Right lobe of liver (tissue), 4 donors: ENCODE data around the gene TEX38.

ENCODE experiments used
- POLR2A ChIP-seq: fragments of 450-650 bp; IDR thresholded peaks from one replicate; pipeline ENCODE4 v1.6.1; 2017; ENCODE audit warnings: antibody characterized with exemption, mild to moderate bottlenecking
- TF ChIP-seq, protein P1 (sequence below), 4 donors: fragments of 200-600 bp in 3 of 4; fragments of 450-650 bp in 1 of 4; IDR thresholded peaks; one replicate each; pipeline versions ENCODE4 v1.5.1 to v1.8.0; 2016 to 2022; ENCODE audit warnings: antibody characterized with exemption in 4 of 4, mild to moderate bottlenecking in 2 of 4
- donor health status: DM: no; HTN: no; CAD: no.
- donor health status: DM: no; HTN: no; CAD: no.
- donor health status: DM: no; HTN: yes; CAD: no.

DNA sequence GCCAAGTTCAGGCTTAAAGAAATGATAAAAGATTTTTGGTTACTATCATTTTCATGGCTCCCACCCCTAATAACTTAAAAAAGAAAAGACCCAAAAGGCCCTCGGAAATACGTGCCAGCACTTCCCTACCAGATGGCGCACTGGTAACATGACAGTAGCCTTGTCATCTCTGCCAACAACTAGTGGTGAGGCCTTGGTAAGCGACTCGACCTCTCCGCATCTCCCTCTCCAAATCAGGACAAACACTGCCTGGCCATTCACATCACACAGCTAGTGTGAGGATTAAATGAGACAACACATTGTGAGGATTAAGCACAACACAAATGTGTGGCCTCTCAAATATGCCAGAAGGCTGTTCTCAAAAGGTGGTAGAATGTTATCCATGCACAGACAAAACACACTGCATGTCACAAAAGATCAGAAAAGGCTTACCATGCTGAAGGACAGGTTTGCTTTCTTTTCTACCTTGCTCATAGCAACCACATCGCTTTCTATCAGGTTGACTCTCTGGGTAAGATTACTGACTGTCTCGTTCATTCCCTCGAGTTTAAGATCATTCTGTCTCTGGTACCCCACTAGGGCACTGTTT, 16.4 kb downstream of the TEX38 start:
- TF ChIP-seq, protein P1, sequence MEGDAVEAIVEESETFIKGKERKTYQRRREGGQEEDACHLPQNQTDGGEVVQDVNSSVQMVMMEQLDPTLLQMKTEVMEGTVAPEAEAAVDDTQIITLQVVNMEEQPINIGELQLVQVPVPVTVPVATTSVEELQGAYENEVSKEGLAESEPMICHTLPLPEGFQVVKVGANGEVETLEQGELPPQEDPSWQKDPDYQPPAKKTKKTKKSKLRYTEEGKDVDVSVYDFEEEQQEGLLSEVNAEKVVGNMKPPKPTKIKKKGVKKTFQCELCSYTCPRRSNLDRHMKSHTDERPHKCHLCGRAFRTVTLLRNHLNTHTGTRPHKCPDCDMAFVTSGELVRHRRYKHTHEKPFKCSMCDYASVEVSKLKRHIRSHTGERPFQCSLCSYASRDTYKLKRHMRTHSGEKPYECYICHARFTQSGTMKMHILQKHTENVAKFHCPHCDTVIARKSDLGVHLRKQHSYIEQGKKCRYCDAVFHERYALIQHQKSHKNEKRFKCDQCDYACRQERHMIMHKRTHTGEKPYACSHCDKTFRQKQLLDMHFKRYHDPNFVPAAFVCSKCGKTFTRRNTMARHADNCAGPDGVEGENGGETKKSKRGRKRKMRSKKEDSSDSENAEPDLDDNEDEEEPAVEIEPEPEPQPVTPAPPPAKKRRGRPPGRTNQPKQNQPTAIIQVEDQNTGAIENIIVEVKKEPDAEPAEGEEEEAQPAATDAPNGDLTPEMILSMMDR (IDR thresholded peaks at IDR 0.05) = no peak
- no peak for TF ChIP-seq POLR2A
